Right lobe of liver (tissue), 6 donors: Measurements from ENCODE around the gene WAC. TPM values are rescaled to one million over a fixed set of nuclear protein-coding genes. Genes with fewer than 3 reads are reported as not detected.

Experiments used
- ATAC-seq, 4 donors: fragments of 200-7000 bp; cut with Tn5 transposase; one replicate each; pipeline ENCODE4 v1.9.1; 2020; ENCODE audit warnings: mild to moderate bottlenecking in 4 of 4, moderate library complexity in 4 of 4
- DNase-seq, 3 donors: peaks; one replicate each; pipeline ENCODE4 v3.0.0-alpha.2; 2020
- H3K27ac ChIP-seq, 3 donors: fragments of 200-600 bp; one replicate each; pipeline ENCODE4 v1.8.0; 2022
- H3K27me3 ChIP-seq, 2 donors: fragments of 200-600 bp; one replicate each; pipeline ENCODE4 v1.8.0; 2022
- H3K36me3 ChIP-seq, 4 donors: fragments of 200-600 bp; sonication (generic) in 1 of 4; one replicate each; pipeline versions ENCODE4 v1.5.1 to v1.8.0; 2017 to 2022; ENCODE audit warnings: control low read depth in 1 of 4
- H3K4me1 ChIP-seq, 4 donors: fragments of 200-600 bp; sonication (generic) in 1 of 4; one replicate each; pipeline versions ENCODE4 v1.5.1 to v1.8.0; 2017 to 2022; ENCODE audit warnings: control low read depth in 1 of 4
- H3K4me3 ChIP-seq, 3 donors: fragments of 200-600 bp; one replicate each; pipeline ENCODE4 v1.8.0; 2022
- H3K9me3 ChIP-seq, 4 donors: fragments of 200-600 bp; sonication (generic) in 1 of 4; one replicate each; pipeline versions ENCODE4 v1.5.1 to v1.8.0; 2017 to 2022; ENCODE audit warnings: control low read depth in 1 of 4
- POLR2A ChIP-seq: fragments of 450-650 bp; IDR thresholded peaks from one replicate; pipeline ENCODE4 v1.6.1; 2017; ENCODE audit warnings: antibody characterized with exemption, mild to moderate bottlenecking
- WGBS: methylation state at CpG from one replicate; pipeline ENCODE4 v1.1.6; 2018; ENCODE audit warnings: low coverage, low lambda C conversion rate; ENCODE audit not compliant: insufficient coverage; ENCODE audit errors: missing lambda C conversion rate; 5-methylcytosine and 5-hydroxymethylcytosine counted together
- intact Hi-C, 2 donors: fragments of 100-400 bp; cut with DNase I; formaldehyde crosslinking; loops; one replicate each; pipeline versions ENCODE4 v1.11.2 to v1.14.1; 2022
- total RNA-seq, 6 experiments: library from RNA; depleted of rRNA in 2 of 6; stranded (reverse); fragments of >200 nt in 2 of 6; fragmentation: NEBNext Ultra II Directional in 3 of 6; extraction: Animal tissue kit (Norgen Biotek cat#: 25700) in 3 of 6; gene quantifications; one replicate each; pipeline versions ENCODE4 v1.1.0 to v1.2.4, GENCODE V29; 2016 to 2023
- TF ChIP-seq, protein P1 (sequence below), 4 donors: fragments of 200-600 bp in 3 of 4; fragments of 450-650 bp in 1 of 4; IDR thresholded peaks; one replicate each; pipeline versions ENCODE4 v1.5.1 to v1.8.0; 2016 to 2022; ENCODE audit warnings: antibody characterized with exemption in 4 of 4, mild to moderate bottlenecking in 2 of 4
- donor health status: DM: no; HTN: yes; CAD: no.
- donor health status: DM: no; HTN: no; CAD: no.
- donor health status: DM: no; HTN: no; CAD: no.
- donor health status: DM: no; HTN: yes; CAD: no.
- donor health status: DM: no; HTN: yes; CAD: no.

WAC gene
- total RNA-seq, 6 experiments from 2014 or later = 34.3 to 52.4 (median 48.9) TPM

DNA sequence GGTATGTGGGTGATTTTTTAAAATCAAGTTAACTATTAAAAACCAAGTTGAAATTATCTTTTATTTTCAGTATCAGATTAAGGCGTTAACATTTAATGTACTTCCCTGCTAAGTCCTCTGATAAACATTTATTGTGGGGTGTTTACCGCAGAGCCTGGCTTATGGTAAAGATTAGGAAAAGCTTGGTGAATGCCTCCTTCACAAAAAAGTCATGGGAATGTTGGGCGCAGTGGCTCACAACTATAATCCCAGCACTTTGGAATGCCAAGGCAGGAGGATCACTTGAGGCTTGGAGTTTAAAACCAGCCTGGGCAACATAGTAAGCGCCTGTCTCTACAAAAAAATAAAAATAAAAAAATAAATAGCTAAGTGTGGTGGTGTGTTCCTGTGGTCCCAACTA is 53.3 kb downstream of the WAC start:
- Histone ChIP-seq H3K9me3 (no peaks in the 10 kb centered on the region), H3K4me3 (no peak overlapping the region), H3K4me1 (peaks cover 0 to 24% (median 10%) of the 10 kb centered on the region in 4 donors), H3K27me3 (no peaks in the 10 kb centered on the region), H3K27ac (no peak overlapping the region), H3K36me3 (peaks cover 0 to 39% (median 11%) of the 10 kb centered on the region in 4 donors)
- TF ChIP-seq, protein P1, sequence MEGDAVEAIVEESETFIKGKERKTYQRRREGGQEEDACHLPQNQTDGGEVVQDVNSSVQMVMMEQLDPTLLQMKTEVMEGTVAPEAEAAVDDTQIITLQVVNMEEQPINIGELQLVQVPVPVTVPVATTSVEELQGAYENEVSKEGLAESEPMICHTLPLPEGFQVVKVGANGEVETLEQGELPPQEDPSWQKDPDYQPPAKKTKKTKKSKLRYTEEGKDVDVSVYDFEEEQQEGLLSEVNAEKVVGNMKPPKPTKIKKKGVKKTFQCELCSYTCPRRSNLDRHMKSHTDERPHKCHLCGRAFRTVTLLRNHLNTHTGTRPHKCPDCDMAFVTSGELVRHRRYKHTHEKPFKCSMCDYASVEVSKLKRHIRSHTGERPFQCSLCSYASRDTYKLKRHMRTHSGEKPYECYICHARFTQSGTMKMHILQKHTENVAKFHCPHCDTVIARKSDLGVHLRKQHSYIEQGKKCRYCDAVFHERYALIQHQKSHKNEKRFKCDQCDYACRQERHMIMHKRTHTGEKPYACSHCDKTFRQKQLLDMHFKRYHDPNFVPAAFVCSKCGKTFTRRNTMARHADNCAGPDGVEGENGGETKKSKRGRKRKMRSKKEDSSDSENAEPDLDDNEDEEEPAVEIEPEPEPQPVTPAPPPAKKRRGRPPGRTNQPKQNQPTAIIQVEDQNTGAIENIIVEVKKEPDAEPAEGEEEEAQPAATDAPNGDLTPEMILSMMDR (IDR thresholded peaks at IDR 0.05) = no peak
- no peak for TF ChIP-seq POLR2A
- ATAC-seq = no peak
- no peak for DNase-seq
- intact Hi-C loops = loop anchor here in 1 of 2 donors (10.0 kb wide), 1 partner anchor 51 kb away; the partner anchor contains the start of gene WAC
- WGBS = 90% methylated on average over 4 of the region's 4 CpGs

- ATAC-seq (peak; percentile 51 to 58 (median 54)), DNase-seq (no peak)
- Histone ChIP-seq H3K36me3 (peaks cover 0 to 51% (median 15%) of the 10 kb centered on the region in 4 donors), H3K4me1 (peaks cover 0 to 24% (median 10%) of the 10 kb centered on the region in 4 donors), H3K9me3 (no peaks in the 10 kb centered on the region), H3K27ac (peak overlapping the region in 1 of 3 donors; percentile 41), H3K4me3 (no peak overlapping the region), H3K27me3 (no peaks in the 10 kb centered on the region)
- 33% methylated on average over 5 of the region's 5 CpGs for WGBS
- intact Hi-C loops = loop anchor here in 1 of 2 donors (10.0 kb wide), 1 partner anchor 53 kb away; the partner anchor contains the start of gene WAC
- TF ChIP-seq POLR2A = no peak
- TF ChIP-seq, protein P1 (IDR thresholded peaks at IDR 0.05) = no peak
Observed at GRCh38 chr10:28587270-28587969, 54.5 kb downstream of the WAC start.

DNA sequence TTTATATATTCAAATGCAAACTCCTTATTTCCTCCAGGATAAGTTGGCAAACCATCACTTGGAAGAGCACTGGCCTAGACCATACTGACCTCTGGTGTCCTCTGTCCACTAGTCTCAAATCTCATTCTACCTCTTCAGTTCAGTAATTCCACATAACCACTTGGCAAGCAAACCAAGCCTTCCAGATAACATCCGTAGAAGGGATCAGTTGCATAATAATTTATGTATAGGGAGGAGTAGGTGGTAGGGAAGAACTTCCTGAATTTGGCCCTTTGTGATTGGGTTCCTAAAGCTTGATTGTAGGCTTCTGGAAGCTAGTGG is 55.0 kb downstream of the WAC start:
- DNase-seq (no peak), ATAC-seq (peak; percentile 88 to 95 (median 92))
- Histone ChIP-seq H3K4me3 (no peak overlapping the region), H3K27me3 (no peaks in the 10 kb centered on the region), H3K36me3 (peaks cover 0 to 51% (median 17%) of the 10 kb centered on the region in 4 donors), H3K4me1 (peaks cover 0 to 24% (median 10%) of the 10 kb centered on the region in 4 donors), H3K9me3 (no peaks in the 10 kb centered on the region), H3K27ac (peak overlapping the region in 1 of 3 donors; percentile 41)
- 0% methylated on average over 1 of the region's 1 CpG for WGBS
- intact Hi-C loops = loop anchor here in 1 of 2 donors (10.0 kb wide), 1 partner anchor 53 kb away; the partner anchor contains the start of gene WAC
- TF ChIP-seq, protein P1 (IDR thresholded peaks at IDR 0.05) = peak; percentile 20 to 52 (median 38)
- TF ChIP-seq POLR2A = no peak

DNA sequence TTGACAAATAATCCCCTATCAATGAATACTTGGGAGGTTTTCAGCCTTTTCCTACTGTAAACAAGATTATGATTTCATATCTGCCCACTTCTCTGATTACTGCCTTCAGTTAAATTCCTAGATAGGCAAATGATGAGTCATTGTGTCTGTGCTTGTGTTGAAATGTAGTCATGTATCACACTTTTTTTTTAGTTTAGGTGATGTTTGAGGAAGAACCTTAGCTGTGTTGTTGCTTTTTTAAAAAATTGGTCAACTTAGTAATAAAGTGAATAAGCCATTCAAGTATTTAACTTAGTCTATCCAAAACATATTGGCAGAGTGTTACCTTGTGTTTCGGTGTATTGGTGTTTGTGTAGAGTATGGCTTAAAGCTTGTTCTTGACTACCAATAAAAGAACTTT is 60.0 kb downstream of the WAC start:
- H3K4me3 ChIP-seq = no peak overlapping the region
- no peak for DNase-seq
- 100% methylated on average over 1 of the region's 1 CpG for WGBS
- intact Hi-C loops = no loop called here
- peaks cover 0 to 9% (median 4%) of the 10 kb centered on the region in 4 donors for H3K4me1 ChIP-seq
- no peaks in the 10 kb centered on the region for H3K9me3 ChIP-seq
- TF ChIP-seq POLR2A = no peak
- TF ChIP-seq, protein P1 (IDR thresholded peaks at IDR 0.05) = no peak
- no peak overlapping the region for H3K27ac ChIP-seq
- peaks cover 0 to 35% (median 16%) of the 10 kb centered on the region in 4 donors for H3K36me3 ChIP-seq
- H3K27me3 ChIP-seq = no peaks in the 10 kb centered on the region
- peak in 2 of 4 donors; percentile 42 to 82 for ATAC-seq
